Activated naive CD4-positive, alpha-beta T cell treated with anti-CD3 and anti-CD28 coated beads, Interleukin-2, amount 50 U/mL, for 72 hours (primary cell): Measurements from ENCODE around the gene POLR3E. TPM values are rescaled to one million over a fixed set of nuclear protein-coding genes. Genes with fewer than 3 reads are reported as not detected.
A peak's percentile ranks its signal among the peaks of the same experiment; 100 is the strongest.

ENCODE experiments used
- ATAC-seq, 2 donors: fragments of 150-1000 bp; cut with Tn5 transposase; 2 replicates each; pipeline ENCODE4 v1.10.0; 2021; ENCODE audit warnings: mild to moderate bottlenecking in 2 of 2, moderate library complexity in 2 of 2
- DNase-seq, 2 donors: peaks; one replicate each; pipeline ENCODE4 v3.0.0; 2021 to 2022; ENCODE audit warnings: low spot score in 2 of 2
- H3K27ac Mint-ChIP-seq, 2 donors: one replicate each; pipeline ENCODE4 v1.8.0; 2022; ENCODE audit warnings: mild to moderate bottlenecking in 2 of 2, mixed read lengths in 2 of 2
- H3K36me3 Mint-ChIP-seq, 2 donors: one replicate each; pipeline ENCODE4 v1.8.0; 2022; ENCODE audit warnings: mixed read lengths in 2 of 2
- H3K9me3 Mint-ChIP-seq, 2 donors: one replicate each; pipeline ENCODE4 v1.8.0; 2022; ENCODE audit warnings: mixed read lengths in 2 of 2
- total RNA-seq, 2 donors: library from RNA; stranded (reverse); gene quantifications; one replicate each; pipeline ENCODE4 v1.2.3, GENCODE V29; 2022

POLR3E gene
- 10 to 100 TPM; 50.3 to 75.4 TPM for total RNA-seq

- Mint-ChIP-seq H3K36me3 (peaks cover 8 to 21% of the 10 kb centered on the region in 2 donors), H3K9me3 (no peaks in the 10 kb centered on the region), H3K27ac (peak within 1 kb of the TSS; percentile 99 to 100)
- ATAC-seq, result peak; percentile 83 to 86
- DNase-seq, result peak; percentile 100
These were observed at the start of gene POLR3E for GRCh38 chr16:22297114-22297870. Gene POLR3E, plus strand, starts transcription at chr16:22297409. Its CDS starts 5,560 bp downstream, at chr16:22302969.

- ATAC-seq (no peak), DNase-seq (no peak)
- no peak overlapping the region for H3K27ac Mint-ChIP-seq
- peaks cover 3 to 4% of the 10 kb centered on the region in 2 donors for H3K9me3 Mint-ChIP-seq
- peaks cover 10 to 43% of the 10 kb centered on the region in 2 donors for H3K36me3 Mint-ChIP-seq
These were observed 46.7 kb upstream of the POLR3E start for GRCh38 chr16:22250522-22250921.

- ATAC-seq, result no peak
These were observed 44.9 kb upstream of the POLR3E start for GRCh38 chr16:22252317-22252716.

GRCh38 chr16:22253272-22253671, 43.9 kb upstream of the POLR3E start:
- no peak for DNase-seq
- peaks cover 25 to 58% of the 10 kb centered on the region in 2 donors for H3K36me3 Mint-ChIP-seq
- no peak for ATAC-seq
- H3K9me3 Mint-ChIP-seq, result peaks cover 3 to 4% of the 10 kb centered on the region in 2 donors
- H3K27ac Mint-ChIP-seq, result no peak overlapping the region

More at GRCh38 chr16:22252317-22252716, 44.9 kb upstream of the POLR3E start:
- Mint-ChIP-seq H3K36me3 (peaks cover 15 to 48% of the 10 kb centered on the region in 2 donors), H3K9me3 (peaks cover 3 to 4% of the 10 kb centered on the region in 2 donors), H3K27ac (no peak overlapping the region)
- no peak for DNase-seq

GRCh38 chr16:22255335-22255734, 41.9 kb upstream of the POLR3E start:
- ATAC-seq (no peak), DNase-seq (no peak)
- H3K27ac Mint-ChIP-seq, result no peak overlapping the region
- H3K9me3 Mint-ChIP-seq, result peaks cover 3 to 4% of the 10 kb centered on the region in 2 donors
- peaks cover 42 to 73% of the 10 kb centered on the region in 2 donors for H3K36me3 Mint-ChIP-seq

GRCh38 chr16:22257440-22257839, 39.8 kb upstream of the POLR3E start:
- Mint-ChIP-seq H3K36me3 (peaks cover 40 to 73% of the 10 kb centered on the region in 2 donors), H3K27ac (peak overlapping the region in 1 of 2 donors; percentile 44), H3K9me3 (peaks cover 3 to 4% of the 10 kb centered on the region in 2 donors)
- DNase-seq (no peak), ATAC-seq (no peak)

GRCh38 chr16:22260490-22260889, 36.7 kb upstream of the POLR3E start:
- H3K27ac Mint-ChIP-seq, result no peak overlapping the region
- DNase-seq (no peak), ATAC-seq (no peak)
- H3K9me3 Mint-ChIP-seq, result no peaks in the 10 kb centered on the region
- peaks cover 33 to 43% of the 10 kb centered on the region in 2 donors for H3K36me3 Mint-ChIP-seq

- ATAC-seq (peak; percentile 78 to 93), DNase-seq (no peak)
- Mint-ChIP-seq H3K9me3 (no peaks in the 10 kb centered on the region), H3K27ac (peak overlapping the region; percentile 66 to 95), H3K36me3 (peaks cover 26 to 36% of the 10 kb centered on the region in 2 donors)
These were observed 34.7 kb upstream of the POLR3E start for GRCh38 chr16:22262460-22262859.

GRCh38 chr16:22264786-22265185, 32.4 kb upstream of the POLR3E start:
- peak in 1 of 2 donors; percentile 14 for ATAC-seq
- no peak for DNase-seq
- Mint-ChIP-seq H3K36me3 (peaks cover 6 to 24% of the 10 kb centered on the region in 2 donors), H3K27ac (no peak overlapping the region), H3K9me3 (no peaks in the 10 kb centered on the region)

- Mint-ChIP-seq H3K9me3 (no peaks in the 10 kb centered on the region), H3K36me3 (peaks cover under 1 to 22% of the 10 kb centered on the region in 2 donors), H3K27ac (peak overlapping the region in 1 of 2 donors; percentile 94)
- ATAC-seq, result no peak
- DNase-seq, result no peak
These were observed 31.9 kb upstream of the POLR3E start for GRCh38 chr16:22265351-22265750.

GRCh38 chr16:22266546-22266945, 30.7 kb upstream of the POLR3E start:
- H3K9me3 Mint-ChIP-seq, result no peaks in the 10 kb centered on the region
- DNase-seq (no peak), ATAC-seq (no peak)
- H3K36me3 Mint-ChIP-seq, result peaks cover 0 to 18% of the 10 kb centered on the region in 2 donors
- H3K27ac Mint-ChIP-seq, result no peak overlapping the region

GRCh38 chr16:22267764-22268163, 29.4 kb upstream of the POLR3E start:
- Mint-ChIP-seq H3K27ac (no peak overlapping the region), H3K36me3 (peaks cover 8 to 18% of the 10 kb centered on the region in 2 donors), H3K9me3 (no peaks in the 10 kb centered on the region)
- no peak for DNase-seq
- no peak for ATAC-seq

GRCh38 chr16:22270525-22270924, 26.7 kb upstream of the POLR3E start:
- no peak for DNase-seq
- no peak overlapping the region for H3K27ac Mint-ChIP-seq
- no peaks in the 10 kb centered on the region for H3K9me3 Mint-ChIP-seq
- peaks cover 8 to 18% of the 10 kb centered on the region in 2 donors for H3K36me3 Mint-ChIP-seq
- ATAC-seq, result no peak

- DNase-seq (no peak), ATAC-seq (no peak)
- Mint-ChIP-seq H3K36me3 (peaks cover 8 to 18% of the 10 kb centered on the region in 2 donors), H3K9me3 (no peaks in the 10 kb centered on the region), H3K27ac (no peak overlapping the region)
These were observed 24.1 kb upstream of the POLR3E start for GRCh38 chr16:22272870-22273650.

GRCh38 chr16:22274916-22275315, 22.3 kb upstream of the POLR3E start:
- DNase-seq, result no peak
- Mint-ChIP-seq H3K9me3 (no peaks in the 10 kb centered on the region), H3K36me3 (peaks cover 6 to 8% of the 10 kb centered on the region in 2 donors)

GRCh38 chr16:22278441-22279230, 18.6 kb upstream of the POLR3E start:
- DNase-seq (no peak), ATAC-seq (no peak)
- peaks cover 0 to 2% of the 10 kb centered on the region in 2 donors for H3K36me3 Mint-ChIP-seq

More at GRCh38 chr16:22274916-22275315, 22.3 kb upstream of the POLR3E start:
- no peak overlapping the region for H3K27ac Mint-ChIP-seq
- ATAC-seq, result no peak

More at GRCh38 chr16:22278441-22279230, 18.6 kb upstream of the POLR3E start:
- Mint-ChIP-seq H3K27ac (no peak overlapping the region), H3K9me3 (no peaks in the 10 kb centered on the region)
